Anterior cingulate cortex (tissue), 58 donors: Measurements from ENCODE around the gene DRD3.

ENCODE experiments used
- DNase-seq, 58 donors: peaks; one replicate each; lab custom pipeline; 2025; lab: John Stamatoyannopoulos, UW

DRD3 gene

DNA sequence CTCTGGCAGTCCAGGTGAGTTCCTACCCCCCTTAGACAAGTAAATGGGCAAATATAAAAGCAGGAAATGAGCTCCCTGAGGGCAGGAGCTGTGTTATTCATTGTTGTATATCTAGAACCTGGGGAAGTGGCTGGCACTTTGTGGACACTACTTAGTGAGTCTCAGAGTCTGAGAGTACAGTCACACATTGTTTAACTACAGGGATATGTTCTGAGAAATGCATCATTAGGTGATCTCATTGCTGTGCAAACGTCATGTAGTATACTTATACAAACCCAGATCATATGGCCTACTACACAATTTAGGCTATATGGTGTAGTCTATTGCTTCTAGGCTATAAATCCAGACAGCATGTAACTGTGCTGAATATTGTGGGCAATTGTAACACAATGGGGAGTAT is 52.4 kb downstream of the DRD3 start:
- no peak for DNase-seq

DNA sequence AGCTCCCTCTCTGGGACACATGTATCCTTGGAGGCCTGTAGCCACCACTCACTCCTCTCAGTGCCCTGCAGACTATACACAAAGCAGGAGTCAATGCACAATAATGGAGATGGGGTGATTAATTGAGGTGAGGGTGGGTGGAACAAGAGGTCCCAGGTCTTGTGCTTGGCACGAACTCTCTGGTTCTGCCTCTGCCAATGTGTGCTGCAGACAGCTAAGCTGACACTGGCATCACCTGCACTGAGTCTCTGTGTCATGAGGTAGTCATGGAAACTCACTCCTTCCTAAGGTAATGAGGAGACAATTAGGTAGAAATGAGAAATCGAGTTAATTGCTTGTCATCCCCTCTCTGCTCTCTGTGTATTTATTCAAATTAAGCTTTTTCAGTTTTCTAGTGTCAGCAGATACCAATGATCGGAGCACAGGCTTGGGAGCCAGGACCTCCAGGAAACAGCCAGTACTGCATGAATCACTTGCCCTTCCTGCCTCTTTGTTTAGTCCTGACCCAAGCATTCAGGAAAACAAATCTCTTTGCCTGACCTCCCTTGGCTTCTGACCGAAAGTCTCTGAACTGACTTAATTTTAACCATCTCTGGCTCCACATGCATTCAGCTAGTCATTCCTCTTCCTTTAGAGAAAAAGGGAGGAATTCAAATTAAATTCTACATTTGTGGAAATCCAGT is 56.7 kb downstream of the DRD3 start:
- DNase-seq: peak in 3 of 58 donors; percentile 12 to 28 (median 21)

DNA sequence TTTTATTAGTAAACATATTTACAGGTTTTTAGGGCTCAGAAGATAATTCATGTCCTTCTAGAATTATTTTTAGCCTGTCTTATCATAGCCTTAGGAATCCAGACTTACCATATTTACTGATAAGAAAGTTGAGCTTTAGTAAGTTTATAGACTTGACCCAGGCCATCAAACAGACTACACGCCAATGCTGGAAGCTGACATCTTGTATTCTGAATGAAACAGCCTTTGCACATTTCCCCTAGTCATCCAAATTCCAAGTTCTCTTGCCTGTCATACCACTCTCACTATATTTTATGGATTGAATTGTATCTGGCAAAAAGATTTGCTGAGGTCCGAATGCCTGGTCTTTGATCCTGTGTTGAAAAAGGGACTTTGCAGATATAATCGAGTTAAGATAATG is 58.6 kb downstream of the DRD3 start:
- no peak for DNase-seq

DNA sequence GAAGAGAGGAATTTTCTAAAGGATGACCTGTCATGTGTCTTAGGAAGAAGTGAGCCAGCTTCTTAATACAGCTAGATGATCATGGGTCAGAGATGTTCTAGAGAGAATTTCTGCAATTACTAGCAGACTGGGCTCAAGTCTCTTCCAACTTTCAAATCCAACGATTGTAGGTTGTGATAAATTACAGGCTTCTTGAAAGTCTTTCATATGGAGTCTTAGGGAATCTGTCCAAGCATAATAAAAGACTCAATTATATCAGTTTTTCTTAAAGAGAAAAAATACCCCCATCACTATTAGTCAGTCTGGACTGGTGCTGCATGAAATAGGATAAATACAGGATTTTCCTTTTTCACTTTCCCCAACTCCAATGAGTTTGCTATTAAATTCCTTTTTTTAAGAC is 59.1 kb downstream of the DRD3 start:
- DNase-seq: no peak

DNA sequence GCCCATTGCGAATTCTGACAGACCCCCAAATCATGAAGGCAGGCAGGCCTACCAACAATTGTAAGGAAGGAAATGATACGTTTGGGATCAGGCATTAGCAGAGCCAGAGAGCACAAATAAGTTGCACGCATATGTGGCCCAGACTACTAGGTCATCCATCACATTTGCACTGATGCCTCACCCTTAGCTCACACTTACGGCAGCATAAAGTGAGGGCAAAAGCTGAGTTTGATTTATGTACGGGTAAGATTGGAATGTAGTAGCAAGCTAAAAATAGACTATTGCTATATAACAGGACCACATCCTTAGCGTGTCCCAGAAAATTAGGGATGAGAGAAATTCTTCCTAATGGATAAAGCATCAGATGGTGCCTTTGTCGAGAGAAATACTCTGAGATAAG is 63.7 kb downstream of the DRD3 start:
- no peak for DNase-seq

DNA sequence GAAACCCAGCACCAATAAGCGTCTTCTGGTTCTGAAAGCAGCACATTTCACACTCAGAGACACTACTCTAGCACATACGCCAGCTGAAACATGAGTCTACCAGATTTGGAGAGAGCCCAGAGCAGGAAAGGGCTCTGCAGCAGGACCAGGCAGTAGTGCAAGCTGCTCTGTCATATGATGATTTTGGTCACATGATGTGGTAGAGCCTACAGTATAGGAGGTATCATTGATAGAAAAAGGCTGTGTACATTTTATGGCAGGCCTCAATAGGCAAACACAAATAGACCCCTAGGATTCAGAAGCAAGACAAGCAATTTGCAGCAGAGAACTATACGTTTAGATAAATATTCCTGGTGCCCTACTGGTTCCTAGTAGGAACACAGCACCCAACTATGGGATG is 64.1 kb downstream of the DRD3 start:
- no peak for DNase-seq

DNA sequence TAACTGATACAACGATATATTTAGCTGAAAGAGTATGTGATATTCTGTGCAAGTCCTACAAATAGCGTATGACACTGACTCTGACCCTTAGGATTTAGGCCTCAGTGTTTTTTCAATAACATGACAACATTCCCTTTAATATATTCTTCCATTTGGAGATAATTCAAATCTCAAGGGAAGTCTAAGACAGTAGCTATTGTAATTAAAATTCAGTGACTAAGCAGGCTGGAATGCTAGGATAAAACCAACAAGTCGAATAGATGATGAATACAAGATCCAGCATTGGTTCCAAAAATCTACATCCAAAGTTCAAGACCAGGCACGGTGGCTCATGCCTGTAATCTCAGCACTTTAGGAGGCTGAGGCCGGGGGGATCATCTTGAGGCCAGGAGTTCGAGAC is 66.2 kb downstream of the DRD3 start:
- DNase-seq: no peak

DNA sequence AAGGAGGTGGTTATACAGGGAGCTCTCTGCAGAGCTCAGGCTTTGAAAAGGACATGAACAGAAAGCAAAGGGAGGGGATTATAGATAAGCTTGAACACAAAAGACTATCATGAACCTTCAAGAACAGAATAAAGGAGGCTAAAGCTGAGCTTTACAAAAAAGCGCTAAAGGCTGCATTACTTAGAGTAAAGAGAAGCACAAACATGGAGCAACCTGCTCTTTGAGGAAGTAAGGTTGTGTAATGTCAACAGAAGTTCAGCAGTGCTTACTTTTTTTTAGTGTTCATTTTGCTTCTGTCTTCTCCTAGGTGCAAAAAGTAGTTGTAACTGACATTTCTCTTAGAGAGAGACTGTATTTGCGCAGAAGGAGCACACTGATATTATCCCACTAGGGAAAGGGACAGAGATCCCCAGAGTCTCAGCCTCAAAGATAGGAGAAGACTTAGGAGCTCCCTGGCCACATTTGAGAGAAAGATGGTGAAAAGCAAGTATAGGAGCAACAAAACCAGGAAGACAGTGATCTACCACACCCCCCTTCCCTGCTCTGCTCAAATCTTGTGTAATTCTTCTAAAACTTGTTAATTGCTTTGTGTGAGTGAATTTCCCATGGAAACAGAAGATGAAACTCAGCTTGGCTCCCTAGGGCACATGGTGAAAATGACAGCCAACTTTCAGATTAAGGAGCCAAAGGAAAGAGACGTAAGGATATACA is 67.6 kb downstream of the DRD3 start:
- no peak for DNase-seq

DNA sequence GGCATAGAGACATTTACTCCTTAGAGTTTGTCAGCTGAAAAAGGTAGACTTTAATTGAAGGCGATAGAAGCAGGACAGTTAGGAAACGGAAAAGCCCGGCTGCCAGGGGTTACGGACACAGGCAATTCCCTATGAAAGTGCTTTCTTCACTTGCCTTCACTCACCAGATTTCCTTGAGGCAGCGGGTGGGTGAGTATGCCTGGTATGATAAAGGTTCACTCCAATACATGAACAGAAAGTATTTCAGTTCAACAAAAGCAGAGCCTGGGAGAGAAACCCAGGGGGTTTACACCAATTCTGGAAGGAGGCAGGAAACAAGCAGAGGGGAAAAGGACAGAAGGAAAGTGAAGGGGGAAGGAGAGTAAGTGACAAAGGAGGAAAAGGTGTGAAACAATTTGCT is 68.4 kb downstream of the DRD3 start:
- DNase-seq: no peak

DNA sequence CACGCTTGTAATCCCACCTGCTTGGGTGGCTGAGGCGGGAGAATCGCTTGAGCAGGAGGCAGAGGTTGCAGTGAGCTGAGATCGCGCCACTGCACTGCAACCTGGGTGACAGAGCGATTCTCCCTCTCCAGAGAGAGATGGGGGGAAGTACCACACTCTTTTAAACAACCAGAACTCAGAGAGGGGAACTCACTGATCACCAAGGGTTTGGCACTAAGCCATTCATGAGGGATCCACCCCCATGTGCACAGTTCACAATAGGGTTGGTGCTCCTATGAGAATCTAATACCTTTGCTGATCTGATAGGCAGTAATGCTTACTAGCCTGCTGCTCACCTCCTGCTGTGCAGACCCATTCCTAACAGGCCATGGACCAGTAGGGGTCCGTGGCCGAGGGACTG is 70.7 kb downstream of the DRD3 start:
- DNase-seq: no peak

DNA sequence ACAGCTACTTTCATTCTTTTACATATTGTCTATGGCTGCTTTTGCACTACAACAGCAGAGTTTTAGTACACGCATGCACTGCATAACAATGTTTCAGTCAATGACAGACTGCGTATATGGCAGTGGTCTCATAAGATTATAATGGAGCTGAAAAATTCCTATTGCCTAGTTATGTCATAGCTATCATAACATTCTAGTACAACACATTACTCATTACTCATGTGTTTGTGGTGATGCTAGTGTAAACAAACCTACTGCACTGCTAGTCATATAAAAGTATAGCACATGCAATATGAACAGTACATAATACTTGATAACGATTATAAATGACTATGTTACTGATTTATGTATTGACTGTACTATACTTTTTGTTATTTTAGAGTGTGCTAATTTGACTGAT is 74.4 kb downstream of the DRD3 start:
- DNase-seq: no peak

DNA sequence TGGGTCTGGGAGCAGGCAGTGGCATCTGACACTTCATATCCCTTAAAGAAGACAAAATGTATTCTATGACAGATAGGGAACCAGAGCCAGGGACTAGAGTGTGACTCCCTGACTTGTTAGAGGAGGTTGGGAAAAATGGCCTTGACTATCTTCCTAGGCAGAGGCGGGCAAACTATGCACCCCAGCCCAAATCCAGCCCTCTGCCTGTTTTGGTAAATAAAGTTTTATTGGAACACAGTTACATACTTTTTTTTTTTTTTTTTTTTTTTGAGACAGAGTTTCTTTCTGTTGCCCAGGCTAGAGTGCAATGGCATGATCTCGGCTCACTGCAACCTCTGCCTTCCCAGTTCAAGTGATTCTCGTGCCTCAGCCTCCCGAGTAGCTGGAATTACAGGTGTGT is 75.0 kb downstream of the DRD3 start:
- DNase-seq: no peak

DNA sequence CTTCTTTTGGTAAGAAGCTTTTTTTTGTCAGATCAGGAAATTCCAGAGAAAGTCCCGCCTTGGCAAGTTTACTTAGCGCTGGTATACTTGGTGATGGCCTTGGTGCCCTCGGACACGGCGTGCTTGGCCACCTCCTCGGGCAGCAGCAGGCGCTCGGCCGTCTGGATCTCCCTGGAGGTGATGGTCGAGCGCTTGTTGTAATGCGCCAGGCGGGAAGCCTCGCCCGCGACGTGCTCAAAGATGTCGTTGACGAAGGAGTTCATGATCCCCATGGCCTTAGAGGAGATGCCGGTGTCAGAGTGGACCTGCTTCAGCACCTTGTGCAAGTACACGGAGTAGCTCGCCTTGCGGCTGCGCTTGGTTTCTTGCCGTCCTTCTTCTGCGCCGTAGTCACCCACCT is 75.7 kb downstream of the DRD3 start:
- no peak for DNase-seq

DNA sequence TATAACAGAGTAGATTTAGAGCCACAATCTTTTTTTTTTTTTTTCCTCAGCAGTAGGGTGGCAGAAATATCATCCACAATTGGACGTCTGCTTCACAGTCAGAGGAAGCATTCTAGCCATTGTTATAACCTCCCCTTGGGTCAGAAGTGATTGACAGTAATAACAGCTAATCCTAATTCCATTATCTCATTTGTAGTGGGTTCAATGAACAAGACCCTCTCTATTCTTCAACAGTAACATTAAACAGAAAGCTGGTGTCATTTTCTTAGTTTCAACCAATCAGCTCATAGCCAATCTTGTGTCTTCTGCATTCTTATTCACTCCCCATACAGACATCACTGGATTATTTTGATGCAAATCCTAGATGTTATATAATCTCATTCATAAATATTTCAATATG is 77.8 kb downstream of the DRD3 start:
- DNase-seq: no peak

DNA sequence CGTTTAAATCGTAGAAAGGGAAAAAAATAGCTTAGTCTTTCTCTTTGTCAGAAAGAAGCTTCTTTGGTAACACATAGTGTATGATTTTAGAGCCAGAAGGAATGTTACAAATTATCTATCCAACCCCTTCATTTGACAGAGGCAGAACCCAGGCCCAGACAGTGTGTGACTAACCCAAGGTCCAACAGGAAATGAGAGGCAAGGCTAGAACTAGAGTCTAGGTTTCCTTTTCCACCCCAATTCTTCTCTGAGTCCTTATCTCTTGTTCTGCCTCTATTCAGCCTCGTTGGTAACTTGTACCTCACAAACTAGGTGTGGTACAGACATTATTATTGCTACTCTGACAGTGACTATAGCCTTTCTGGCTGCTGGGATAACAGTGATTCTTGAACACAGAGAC is 83.1 kb downstream of the DRD3 start:
- no peak for DNase-seq

DNA sequence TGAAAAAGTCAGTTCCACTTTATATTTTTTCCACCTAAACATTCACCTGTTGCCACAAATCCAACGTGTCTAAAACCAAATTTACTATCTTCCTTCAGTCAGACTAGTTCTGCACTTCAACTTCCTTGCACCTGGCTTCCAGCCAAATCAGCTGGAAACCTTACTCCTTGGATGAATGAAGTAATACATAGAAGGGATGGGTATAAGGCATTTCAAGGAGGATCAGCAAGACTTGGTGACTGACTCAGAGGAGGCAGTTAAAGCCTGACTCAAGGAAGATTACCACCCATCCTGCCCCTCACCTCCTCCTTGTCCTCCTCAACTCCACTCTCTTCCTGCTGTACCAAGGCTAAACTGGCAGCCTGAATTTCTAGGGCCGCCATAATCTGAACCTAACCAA is 85.3 kb downstream of the DRD3 start:
- peak in 1 of 58 donors; percentile 4 for DNase-seq

DNA sequence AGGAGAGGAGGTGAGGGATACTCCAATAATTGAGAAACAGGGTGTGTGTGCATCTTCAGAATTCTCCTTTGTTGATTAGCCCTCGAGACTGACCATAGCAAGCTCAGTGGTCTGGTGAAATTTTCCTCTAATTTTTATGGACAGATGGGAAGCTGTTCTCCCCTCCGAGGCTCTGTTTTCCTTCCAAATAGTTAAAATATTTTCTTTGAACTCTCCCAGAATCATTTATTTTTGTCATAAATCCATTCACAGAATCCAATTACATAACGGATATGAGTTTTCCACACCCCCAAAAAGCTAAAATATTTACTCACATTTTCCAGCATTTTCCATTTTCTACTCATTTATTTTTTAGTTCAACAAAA is 85.9 kb downstream of the DRD3 start:
- DNase-seq: no peak

DNA sequence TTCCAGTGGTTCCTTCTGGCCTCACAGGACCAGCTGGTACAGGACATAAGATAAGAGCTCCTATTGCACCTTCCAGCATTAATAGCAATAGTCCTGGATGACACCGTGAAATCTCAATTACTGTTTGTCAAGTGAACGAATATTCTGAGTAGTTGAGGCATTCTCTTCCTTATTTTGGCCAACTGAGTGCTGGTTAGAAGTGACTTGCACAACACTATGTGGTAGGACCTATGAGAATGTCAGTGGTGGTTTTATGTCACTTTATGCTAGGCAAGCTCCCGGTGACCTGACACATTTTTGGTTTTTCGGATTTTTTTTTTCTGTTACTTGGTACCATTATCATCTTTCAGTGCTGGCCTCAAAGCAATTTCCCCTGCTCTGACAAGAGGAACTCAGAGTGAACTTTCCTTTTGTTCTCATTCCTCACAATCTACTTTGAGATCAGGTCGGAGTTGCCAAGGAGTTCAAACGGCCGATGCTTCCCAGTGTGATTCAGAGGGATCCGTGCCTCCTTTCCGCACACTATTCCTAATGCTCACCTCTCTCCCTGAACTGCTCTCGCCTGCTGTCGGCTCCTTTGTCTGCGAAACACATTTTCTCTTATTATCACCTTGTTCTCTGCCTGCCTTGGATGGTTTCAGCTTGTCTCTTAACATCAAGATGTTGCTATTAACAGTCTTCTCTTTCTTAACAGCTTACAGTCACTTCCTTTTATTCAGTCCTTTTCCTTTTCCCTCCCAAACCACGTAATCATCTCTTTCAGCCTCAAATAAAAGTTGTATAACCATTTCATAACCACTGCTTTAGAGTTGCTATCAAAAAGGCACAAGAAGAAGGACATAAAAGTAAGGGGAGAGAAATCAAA is 86.5 kb downstream of the DRD3 start:
- peak in 1 of 58 donors; percentile 0 for DNase-seq

DNA sequence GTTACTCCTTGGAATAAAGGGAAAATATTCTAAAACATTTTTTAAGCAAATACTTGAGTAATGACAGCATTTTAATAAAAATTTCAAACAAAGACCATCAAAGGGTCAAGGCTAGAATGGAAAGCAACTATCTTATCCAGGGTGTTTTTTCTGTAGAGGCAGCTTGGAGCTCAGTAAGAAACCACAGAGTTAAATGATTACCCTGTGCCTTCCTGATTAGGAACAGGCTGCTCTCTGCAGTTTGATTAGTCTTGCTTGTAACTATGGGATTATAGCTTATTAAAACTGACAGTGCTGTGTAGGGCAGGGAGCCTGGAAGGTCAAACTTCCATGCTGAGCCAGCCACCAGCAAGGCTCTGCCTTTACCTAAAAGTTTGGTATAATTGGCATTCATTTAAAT is 89.2 kb downstream of the DRD3 start:
- no peak for DNase-seq

DNA sequence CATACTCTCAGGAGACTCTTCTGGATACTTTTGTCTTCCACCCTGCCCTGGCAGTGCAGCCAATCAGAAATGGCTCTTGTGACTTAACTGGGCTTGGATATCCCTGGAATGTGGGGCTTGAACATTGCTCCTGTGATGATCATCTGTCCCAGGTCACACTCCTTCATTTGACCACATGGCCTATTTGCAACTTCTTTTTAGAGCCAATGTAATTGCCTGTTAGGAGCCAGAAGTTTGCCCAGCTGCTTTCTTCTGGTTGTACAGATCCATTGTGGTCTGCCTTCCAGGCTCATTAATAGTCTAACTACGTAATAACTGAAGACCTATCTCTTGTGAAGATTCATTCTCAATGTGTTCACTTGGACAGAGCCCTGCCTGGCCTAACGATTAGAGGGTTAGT is 92.5 kb downstream of the DRD3 start:
- DNase-seq: no peak

DNA sequence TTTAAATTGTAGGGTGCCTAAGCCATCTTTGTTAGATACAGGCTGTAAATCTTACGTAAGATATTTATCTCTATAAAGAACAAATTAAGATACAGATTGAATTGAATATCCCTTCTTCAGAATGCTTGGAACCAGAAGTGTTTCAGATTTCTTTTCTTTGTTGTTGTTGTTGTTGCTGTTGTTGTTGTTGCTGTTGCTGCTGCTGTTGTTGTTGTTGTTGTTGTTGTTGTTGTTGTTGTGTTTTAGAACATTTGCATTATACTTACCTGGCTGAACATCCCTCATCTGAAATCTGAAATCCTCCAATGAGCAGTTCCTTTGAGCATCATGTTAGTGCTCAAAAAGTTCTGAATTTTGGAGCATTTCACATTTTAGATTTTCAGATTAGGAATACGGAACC is 95.7 kb downstream of the DRD3 start:
- DNase-seq: no peak

DNA sequence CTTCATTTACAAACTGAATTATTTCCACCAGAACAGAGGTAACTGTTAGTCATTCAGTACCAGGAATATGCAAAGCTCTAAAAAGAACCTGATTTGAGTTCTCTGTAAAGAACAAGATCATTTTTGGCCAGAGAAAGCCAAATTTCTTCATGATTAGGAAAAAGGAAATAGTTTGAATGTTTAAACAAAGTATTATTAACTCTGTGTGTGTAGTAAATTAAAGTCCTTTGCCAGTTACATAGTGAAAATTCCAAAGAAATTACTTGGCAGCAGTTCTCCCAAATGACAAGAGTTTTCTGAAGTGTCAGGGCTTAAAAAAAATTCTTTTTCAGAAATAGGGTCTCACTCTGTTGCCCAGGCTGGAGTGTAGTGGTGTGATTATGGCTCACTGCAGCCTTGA is 97.8 kb downstream of the DRD3 start:
- no peak for DNase-seq
